Esophagus muscularis mucosa (tissue), 4 donors: ENCODE data around the gene CFAP92.

Experiments used
- EP300 ChIP-seq: sonication (generic); formaldehyde crosslinking; IDR thresholded peaks from one replicate; pipeline ENCODE4 v1.6.1; 2017; ENCODE audit warnings: antibody characterized with exemption
- POLR2AphosphoS5 ChIP-seq, 2 donors: sonication (generic); formaldehyde crosslinking; IDR thresholded peaks; one replicate each; pipeline ENCODE4 v1.6.1; 2017; ENCODE audit warnings: antibody characterized with exemption in 2 of 2
- TF ChIP-seq, protein P1 (sequence below), 3 experiments: fragments of 200-600 bp in 2 of 3; fragments of 450-650 bp in 1 of 3; sonication (generic) in 2 of 3; IDR thresholded peaks; one replicate each; pipeline ENCODE4 v1.5.1; 2017 to 2019; ENCODE audit warnings: antibody characterized with exemption in 3 of 3, mild to moderate bottlenecking in 2 of 3, moderate library complexity in 1 of 3

DNA sequence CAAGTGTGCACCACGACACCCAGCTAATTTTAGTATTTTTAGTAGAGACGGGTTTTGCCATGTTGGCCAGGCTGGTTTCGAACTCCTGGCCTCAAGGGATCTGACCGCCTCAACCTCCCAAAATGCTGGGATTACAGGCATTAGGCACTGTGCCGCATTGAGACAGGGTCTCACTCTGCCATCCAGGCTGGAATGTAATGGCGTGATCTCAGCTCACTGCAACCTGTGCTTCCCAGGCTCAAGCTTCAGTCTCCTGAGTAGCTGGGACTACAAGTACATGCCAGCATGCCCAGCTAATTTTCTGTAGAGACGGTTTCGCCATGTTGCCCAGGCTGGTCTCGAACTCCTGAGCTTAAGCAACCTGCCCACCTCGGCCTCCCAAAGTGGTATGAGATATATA, 62.8 kb downstream of the CFAP92 start:
- TF ChIP-seq POLR2AphosphoS5 (IDR thresholded peaks at IDR 0.05), result no peak
- TF ChIP-seq EP300, result no peak
- TF ChIP-seq, protein P1, sequence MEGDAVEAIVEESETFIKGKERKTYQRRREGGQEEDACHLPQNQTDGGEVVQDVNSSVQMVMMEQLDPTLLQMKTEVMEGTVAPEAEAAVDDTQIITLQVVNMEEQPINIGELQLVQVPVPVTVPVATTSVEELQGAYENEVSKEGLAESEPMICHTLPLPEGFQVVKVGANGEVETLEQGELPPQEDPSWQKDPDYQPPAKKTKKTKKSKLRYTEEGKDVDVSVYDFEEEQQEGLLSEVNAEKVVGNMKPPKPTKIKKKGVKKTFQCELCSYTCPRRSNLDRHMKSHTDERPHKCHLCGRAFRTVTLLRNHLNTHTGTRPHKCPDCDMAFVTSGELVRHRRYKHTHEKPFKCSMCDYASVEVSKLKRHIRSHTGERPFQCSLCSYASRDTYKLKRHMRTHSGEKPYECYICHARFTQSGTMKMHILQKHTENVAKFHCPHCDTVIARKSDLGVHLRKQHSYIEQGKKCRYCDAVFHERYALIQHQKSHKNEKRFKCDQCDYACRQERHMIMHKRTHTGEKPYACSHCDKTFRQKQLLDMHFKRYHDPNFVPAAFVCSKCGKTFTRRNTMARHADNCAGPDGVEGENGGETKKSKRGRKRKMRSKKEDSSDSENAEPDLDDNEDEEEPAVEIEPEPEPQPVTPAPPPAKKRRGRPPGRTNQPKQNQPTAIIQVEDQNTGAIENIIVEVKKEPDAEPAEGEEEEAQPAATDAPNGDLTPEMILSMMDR (IDR thresholded peaks at IDR 0.05), result no peak
